Left ventricle myocardium inferior (tissue), 1 donor: Measurements from ENCODE around the gene TLL2. TPM values are rescaled to one million over a fixed set of nuclear protein-coding genes. Genes with fewer than 3 reads are reported as not detected.

Experiments used
- DNase-seq: peaks from one replicate; pipeline ENCODE4 v3.0.0-alpha.2; 2020
- H3K27ac ChIP-seq: fragments of 200-600 bp; replicated peaks from 2 replicates; pipeline ENCODE4 v1.8.0; 2021
- H3K27me3 ChIP-seq: fragments of 200-600 bp; 2 replicates; pipeline ENCODE4 v1.8.0; 2021; ENCODE audit warnings: low read depth
- H3K36me3 ChIP-seq: fragments of 200-600 bp; 2 replicates; pipeline ENCODE4 v1.8.0; 2021
- H3K4me1 ChIP-seq: fragments of 200-600 bp; 2 replicates; pipeline ENCODE4 v1.8.0; 2021
- H3K4me3 ChIP-seq: fragments of 200-600 bp; 2 replicates; pipeline ENCODE4 v1.8.0; 2021; ENCODE audit warnings: mild to moderate bottlenecking, moderate library complexity
- H3K9me3 ChIP-seq: fragments of 200-600 bp; replicated peaks from 2 replicates; pipeline ENCODE4 v1.8.0; 2021
- CTCF ChIP-seq: fragments of 200-600 bp; IDR thresholded peaks from 2 replicates; pipeline ENCODE4 v1.8.0; 2021; ENCODE audit warnings: antibody characterized with exemption, mild to moderate bottlenecking, borderline replicate concordance
- intact Hi-C: fragments of 100-400 bp; cut with micrococcal nuclease; formaldehyde crosslinking; loops from one replicate; pipeline ENCODE4 v1.11.0; 2022
- total RNA-seq: library from RNA; stranded (reverse); fragmentation: NEBNext Ultra II Directional; extraction: Animal tissue kit (Norgen Biotek cat#: 25700); gene quantifications from one replicate; pipeline ENCODE4 v1.2.1, GENCODE V29; 2021
- donor health status: DM: no; HTN: yes; CAD: no; lungs with severe emphysema.

TLL2 gene
- total RNA-seq, 1 donor from 2014 or later: 7.0 TPM

DNA sequence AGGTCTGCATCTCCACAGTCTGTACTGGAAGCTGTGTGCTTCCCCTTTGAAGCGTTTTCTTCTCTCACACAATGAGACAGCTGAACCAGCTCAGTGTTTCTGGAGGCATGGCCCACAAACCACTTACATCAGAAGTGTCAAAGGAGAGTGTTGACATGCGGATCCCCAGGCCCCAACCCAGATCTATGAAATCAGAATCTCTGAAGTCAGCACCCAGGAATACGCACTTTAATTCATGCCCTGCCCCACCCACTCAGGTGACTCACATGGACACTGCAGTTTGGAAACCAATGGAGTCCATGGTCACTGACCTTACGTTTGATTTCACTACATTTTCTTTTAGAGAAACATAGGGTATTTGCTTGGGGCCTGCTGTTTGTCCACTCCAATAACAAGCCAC is 19.0 kb downstream of the TLL2 start:
- DNase-seq: no peak
- H3K27ac ChIP-seq: no peak overlapping the region
- no peaks in the 10 kb centered on the region for H3K36me3 ChIP-seq
- H3K4me1 ChIP-seq: no peaks in the 10 kb centered on the region
- peaks cover 4% of the 10 kb centered on the region for H3K27me3 ChIP-seq
- TF ChIP-seq CTCF: no peak
- H3K4me3 ChIP-seq: no peak overlapping the region
- H3K9me3 ChIP-seq: no peaks in the 10 kb centered on the region
- intact Hi-C loops: no loop called here

GRCh38 chr10:96493871-96494525 is 19.7 kb downstream of the TLL2 start:
- no peak for DNase-seq
- Histone ChIP-seq H3K4me3 (no peak overlapping the region), H3K4me1 (no peaks in the 10 kb centered on the region), H3K9me3 (no peaks in the 10 kb centered on the region), H3K27ac (no peak overlapping the region), H3K27me3 (peaks cover 4% of the 10 kb centered on the region), H3K36me3 (no peaks in the 10 kb centered on the region)
- intact Hi-C loops: no loop called here
- no peak for TF ChIP-seq CTCF

- H3K36me3 ChIP-seq: no peaks in the 10 kb centered on the region
- no peak overlapping the region for H3K27ac ChIP-seq
- no peak overlapping the region for H3K4me3 ChIP-seq
- peaks cover 4% of the 10 kb centered on the region for H3K27me3 ChIP-seq
- DNase-seq: no peak
- H3K9me3 ChIP-seq: no peaks in the 10 kb centered on the region
- no peak for TF ChIP-seq CTCF
- intact Hi-C loops: no loop called here
- H3K4me1 ChIP-seq: no peaks in the 10 kb centered on the region
Measured at GRCh38 chr10:96493254-96493653, 20.5 kb downstream of the TLL2 start.

- Histone ChIP-seq H3K9me3 (no peaks in the 10 kb centered on the region), H3K27ac (no peak overlapping the region), H3K4me3 (no peak overlapping the region), H3K4me1 (no peaks in the 10 kb centered on the region), H3K27me3 (peaks cover 6% of the 10 kb centered on the region), H3K36me3 (no peaks in the 10 kb centered on the region)
- peak; percentile 49 for TF ChIP-seq CTCF
- DNase-seq: no peak
- intact Hi-C loops: no loop called here
Measured at GRCh38 chr10:96491303-96491702, 22.4 kb downstream of the TLL2 start.

- no peak for DNase-seq
- H3K36me3 ChIP-seq: no peaks in the 10 kb centered on the region
- no peak for TF ChIP-seq CTCF
- no peak overlapping the region for H3K27ac ChIP-seq
- intact Hi-C loops: no loop called here
- H3K27me3 ChIP-seq: peaks cover 5% of the 10 kb centered on the region
- H3K4me3 ChIP-seq: no peak overlapping the region
- no peaks in the 10 kb centered on the region for H3K4me1 ChIP-seq
- H3K9me3 ChIP-seq: no peaks in the 10 kb centered on the region
Measured at GRCh38 chr10:96488161-96488935, 25.4 kb downstream of the TLL2 start.
